GM21737 (cell line): Measurements from ENCODE around the gene ANAPC16.
"Not testable (repeated sequence)": the region's sequence is repeated elsewhere in the genome, so short reads cannot be mapped to it uniquely, and the experiment has no call there.

ENCODE experiments used
- ATAC-seq: cut with Tn5 transposase; IDR thresholded peaks from one replicate; pipeline ENCODE4 v1.9.1; 2021; ENCODE audit warnings: mild to moderate bottlenecking, moderate library complexity; ENCODE audit not compliant: unreplicated experiment

ANAPC16 gene

DNA sequence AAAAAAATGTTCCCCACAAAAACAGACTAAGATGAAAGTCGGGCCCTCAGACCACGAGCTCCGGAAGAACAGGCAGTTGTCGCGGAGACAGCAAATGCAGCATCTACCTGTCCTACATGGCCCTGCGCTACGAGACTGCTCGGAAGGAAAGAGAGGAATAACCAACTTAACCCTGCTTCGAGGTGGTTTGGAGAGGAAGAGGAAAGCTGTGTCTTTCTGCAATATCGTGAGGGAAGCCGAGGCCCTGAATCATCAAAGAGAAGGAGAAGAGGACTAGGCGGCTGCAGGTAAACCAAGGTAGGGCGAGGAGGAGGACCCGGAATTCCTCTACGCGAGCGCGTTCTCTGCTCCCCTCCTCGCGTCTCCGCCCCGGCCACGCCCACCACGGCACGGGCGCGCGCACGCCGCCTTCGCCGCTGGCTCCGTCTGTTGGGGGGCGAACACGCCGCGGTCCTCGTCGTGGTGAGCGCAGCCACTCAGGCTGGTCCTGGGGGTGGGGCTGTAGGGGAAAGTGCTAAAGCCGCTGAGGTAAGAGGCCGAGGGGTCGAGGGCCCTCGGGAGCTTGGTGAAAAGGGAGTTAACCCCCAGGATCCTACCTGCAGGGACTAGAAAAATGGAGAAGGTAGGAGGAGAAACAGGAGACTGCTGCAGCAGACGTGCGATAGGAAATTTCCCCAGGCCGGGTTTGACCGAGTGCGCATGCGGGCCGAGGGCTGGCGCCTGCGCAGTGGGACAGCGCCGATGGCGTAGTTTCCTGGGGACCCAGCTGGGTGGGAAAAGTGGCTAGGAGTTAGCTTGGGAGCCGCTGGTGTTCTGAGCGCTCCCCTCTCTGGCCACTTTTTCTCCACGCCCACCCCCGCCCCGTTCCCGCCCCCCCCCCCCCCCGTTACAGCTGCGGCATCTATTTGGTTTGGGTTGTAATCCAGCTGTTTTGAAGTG, at the start of gene ANAPC16, which contains the start of gene ASCC1:
TSS of gene ANAPC16 (plus strand) at position 402 of the 939 bp plus-strand sequence. CDS start 7,903 bp downstream, outside the sequence.
TSS of gene ASCC1 (minus strand) at position 666 of the 939 bp plus-strand sequence. CDS start 2,978 bp downstream, outside the sequence.
- ATAC-seq = peak; percentile 71

DNA sequence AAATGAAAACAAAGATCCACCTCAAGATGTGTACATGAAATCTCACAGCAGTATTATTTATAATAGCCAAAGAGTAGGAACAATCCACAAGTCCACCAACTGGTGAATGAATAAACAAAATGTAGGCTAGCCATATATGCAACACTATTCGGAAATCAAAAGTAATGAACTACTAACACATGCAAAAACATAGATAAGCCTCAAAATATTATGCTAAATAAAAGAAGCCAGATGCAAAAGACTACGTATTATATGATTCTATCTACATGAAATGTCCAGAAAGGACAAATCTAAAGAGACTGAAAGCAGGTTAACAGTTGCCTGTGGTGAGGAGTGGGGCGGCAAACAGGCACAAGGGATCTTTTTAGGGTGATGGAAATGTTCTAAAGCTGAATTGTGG, 48.7 kb upstream of the ANAPC16 start:
- ATAC-seq = no peak

DNA sequence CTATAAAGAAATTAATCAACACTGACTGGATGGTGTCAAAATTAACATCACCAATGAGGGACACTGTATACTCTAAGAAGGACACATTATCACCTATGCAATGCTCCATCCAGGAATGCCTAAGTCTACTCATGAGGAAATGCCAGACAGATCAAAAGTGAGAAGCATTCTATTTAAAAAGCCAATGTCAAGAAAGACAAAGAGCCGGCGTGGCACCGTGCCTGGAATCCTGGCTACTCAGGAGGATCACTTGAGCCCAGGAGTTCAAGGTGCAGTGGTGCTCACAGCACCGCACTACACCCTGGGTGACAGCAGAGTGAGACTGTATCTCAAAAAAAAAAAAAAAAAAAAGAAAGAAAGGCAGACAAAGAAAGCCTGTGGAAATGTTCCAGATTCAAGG, 45.5 kb upstream of the ANAPC16 start:
- ATAC-seq = no peak

DNA sequence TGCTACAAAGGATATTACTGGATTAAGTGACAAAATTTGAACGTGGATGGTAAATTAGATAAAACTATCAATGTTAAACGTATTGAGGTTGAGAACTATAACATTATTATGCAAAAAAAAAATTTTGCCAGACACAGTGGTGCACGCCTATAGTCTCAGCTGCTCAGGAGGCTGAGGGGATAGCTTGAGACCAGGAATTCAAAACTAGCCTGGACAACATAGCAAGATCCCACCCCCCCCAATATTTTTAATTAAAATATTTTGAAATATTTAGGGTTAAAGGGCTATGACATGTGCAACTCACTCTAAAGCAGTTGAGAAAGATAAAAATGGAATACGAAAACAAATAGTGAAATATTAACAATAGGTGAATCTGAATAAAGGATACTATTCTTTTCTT, 45.1 kb upstream of the ANAPC16 start:
- ATAC-seq = no peak

DNA sequence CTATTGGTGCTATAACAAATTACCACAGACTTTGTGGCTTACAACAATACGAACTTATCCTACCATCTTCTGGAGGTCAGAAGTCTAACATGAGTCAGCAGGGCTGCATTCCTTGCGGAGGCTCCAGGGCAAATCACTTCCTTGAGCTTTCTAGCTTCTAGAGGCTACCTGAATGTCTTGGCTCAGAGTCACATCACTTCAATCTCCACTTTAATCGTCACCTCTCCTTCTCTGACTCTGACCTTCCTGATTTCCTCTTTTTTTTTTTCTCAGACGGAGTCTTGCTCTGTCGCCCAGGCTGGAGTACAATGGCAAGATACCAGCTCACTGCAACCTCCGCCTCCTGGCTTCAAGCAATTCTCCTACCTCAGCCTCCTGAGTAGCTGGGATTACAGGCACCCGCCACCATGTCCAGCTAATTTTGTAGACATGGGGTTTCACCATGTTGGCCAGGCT, 44.6 kb upstream of the ANAPC16 start:
- no peak for ATAC-seq

DNA sequence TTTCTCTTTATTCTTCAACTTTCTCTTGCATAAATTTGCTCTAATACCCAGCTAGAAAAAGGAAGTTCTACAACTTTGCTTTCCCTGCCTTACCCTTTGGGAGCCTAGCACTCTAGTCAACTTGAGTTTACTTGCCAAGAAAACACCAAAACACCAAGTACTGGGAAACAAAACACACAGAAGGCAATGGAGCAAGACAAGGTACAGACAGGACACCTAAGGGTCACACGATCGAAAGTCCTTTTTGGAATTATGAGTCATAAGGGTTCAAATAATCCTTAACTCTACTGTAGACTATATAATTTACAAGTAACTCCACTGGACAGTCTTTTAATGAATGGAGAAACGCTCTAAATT, 42.6 kb upstream of the ANAPC16 start:
- ATAC-seq = no peak

DNA sequence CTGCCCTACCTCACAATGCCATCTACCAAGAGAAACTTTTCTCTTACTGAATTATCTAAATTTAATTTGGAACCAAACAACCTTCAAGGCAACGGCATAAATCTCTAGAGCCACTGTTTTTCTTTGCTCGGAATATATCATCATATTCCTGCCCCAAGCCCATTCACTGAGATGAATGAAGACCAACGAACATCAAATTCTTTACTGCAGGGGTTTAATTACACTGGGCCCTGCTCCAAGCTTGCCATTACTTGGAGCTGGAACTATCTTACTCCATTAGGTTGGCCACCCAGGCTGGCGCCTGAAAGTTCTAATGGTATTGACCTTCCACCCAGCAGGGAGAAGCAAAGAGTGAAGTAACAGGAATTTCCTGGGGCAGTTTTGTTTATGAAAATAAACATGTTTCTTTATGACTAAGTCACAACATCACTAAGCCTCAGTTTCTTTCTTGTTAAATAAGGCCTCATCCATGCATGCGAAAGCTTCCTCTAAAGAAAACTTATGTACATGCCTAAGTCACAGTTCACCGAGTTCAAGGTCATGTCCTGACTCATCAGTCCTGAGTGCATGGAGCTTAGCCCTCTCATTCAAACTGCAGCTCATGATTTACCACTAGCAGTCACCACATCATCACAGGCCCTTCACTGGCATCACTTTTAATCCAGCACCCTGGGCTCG, 42.1 kb upstream of the ANAPC16 start:
- no peak for ATAC-seq

DNA sequence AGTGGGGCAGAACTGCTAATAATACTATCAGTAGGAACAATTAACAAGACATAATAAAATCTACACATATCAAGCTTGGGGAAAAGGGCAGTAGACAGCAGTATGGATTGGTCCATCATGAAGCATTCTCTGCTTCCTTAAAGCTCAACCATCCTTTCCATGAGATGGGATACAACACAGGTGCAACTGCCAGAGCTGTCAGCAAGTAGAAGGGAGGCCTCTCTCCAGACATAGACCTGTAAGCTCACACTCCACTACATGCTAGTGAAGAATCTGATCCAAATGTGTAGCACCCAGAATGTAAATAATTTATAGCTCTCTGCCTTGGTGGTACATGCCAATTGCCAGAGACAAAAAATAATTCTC, 41.5 kb upstream of the ANAPC16 start:
- no peak for ATAC-seq

DNA sequence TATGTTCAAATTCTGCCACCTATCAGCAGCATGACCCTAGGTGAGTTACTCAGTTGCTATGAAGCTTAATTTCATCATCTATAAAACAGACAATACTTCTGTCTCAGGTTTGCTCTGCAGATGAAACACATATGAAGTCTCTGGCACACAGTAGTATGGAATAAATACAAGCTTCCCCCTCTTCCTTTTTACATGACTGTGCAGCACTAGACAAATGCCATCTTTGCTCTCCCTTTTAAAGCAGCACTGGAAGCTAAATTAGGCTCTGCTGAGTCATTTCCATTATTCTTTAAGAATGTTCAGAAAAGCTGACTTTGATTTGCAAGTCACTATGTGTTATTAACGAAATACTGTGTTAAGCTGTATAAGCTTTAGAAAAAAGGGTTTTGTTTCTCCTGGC, 40.7 kb upstream of the ANAPC16 start:
- no peak for ATAC-seq

DNA sequence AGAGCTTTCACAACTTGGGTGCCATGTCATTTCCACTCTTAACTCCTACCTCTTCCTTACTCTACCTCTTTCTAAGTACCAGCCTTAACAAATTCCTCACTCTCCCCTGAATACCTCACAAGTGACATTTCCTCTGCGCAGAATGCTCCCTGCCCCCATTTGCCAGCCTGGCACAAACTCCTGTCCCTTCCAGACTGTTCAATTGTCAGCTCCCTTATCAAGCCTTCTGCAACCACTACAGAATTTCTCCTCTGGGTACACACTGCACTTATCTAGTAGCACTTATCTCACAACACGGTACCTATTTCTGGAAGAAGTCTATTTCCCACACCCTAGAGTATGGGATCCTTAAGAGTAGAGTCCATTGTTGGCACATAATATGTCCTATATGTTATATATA, 39.1 kb upstream of the ANAPC16 start:
- ATAC-seq = no peak

DNA sequence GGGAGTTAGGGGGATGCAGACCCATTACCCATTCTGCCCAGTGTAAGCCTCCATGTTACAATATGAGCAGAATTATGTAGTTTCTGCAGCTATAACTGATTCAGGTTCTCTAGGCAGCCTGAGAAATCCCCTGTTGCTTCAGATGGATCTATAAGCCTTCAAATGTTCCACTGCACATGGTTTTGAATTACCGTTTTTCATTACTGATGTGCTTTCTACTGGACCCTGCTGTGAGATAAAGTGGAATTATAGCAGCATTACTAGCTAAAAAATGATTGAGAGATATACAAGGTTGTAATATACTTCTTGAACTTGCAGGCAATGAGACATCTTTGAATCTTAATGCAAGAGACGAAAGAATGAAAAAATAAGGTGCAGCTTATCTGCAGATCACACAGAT, 38.4 kb upstream of the ANAPC16 start:
- ATAC-seq = no peak

DNA sequence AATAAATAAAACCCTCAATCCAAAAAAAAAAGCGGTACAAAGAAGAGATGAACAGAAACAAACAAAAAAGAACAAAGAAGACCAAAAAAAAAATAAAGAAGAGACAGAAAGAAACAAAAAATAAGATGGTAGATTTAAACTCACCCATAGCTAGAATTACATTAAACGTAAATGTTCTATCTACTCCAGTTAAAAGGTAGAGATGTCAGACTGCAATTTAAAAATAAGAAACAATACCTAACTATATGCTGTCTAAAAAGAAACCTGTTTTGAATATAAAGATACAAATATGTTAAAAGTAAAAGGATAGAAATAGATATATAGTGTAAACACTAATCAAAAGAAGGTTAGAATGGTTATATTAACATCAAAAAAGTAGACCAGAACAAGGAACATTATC, 31.7 kb upstream of the ANAPC16 start:
- no peak for ATAC-seq

DNA sequence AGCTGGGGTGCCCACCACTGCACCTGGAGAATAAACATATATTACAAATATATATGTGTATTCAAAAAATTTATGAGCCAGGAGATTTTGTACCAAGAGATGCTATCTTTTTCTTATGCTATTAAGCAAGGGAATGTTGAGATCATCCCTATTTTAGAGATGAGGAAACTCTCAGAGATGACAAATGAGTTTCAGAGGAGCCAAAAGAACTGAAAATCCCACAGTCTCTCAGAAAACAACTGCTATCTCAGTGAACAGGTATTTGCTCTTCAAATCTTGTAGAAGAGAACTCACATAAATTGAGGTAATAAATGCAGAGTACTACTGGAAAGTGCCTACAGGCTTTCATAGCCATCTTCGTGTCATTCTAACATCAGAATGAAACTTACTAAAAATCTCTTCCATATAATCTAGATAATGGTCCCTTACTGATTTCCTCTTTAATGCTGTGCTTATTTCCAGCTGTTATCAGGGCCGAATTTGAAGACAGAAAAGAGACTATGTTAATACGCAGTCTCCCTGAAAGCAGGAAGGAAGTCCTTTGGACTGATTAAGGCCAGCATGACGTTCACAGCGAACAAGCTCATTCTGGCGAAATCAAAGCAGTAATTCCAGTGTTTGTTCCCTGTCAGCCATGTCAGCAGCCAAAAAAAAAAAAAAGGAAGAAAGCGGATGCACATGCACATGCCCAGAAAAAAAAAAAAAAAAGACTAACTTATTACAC, 29.4 kb upstream of the ANAPC16 start:
- ATAC-seq = no peak

DNA sequence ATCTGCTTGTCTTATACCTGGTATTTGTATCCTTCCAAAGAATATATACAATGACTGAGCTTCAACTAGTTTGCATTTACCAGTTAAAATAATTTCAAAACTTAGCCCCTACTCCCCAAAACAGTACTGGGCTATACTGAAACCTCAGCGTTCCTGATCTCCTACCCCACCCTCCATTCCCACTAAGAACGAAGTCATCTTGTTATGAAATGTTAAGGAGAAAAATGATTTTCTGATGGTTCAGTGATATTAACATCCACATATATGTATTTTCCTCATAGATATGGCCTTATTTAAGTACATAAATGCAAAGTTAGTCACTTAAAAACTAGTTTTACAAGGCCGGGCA, 28.9 kb upstream of the ANAPC16 start:
- ATAC-seq = no peak

DNA sequence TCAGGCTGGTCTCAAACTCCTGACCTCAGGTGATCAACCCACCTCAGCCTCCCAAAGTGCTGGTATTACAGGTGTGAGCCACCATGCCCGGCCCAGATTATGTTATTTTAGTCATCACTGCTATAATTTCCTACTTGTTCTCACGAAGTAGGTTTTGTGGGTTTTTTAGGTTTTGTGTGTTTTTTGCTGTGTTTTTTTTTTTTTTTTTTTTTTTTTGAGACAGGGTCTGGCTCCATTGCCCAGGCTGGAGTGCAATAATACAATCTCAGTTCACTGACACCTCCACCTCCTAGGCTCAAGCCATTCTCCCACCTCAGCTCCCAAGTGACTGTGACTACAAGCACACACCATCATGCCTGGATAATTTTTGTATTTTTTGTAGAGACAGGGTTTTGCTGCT, 20.9 kb upstream of the ANAPC16 start:
- ATAC-seq = no peak

DNA sequence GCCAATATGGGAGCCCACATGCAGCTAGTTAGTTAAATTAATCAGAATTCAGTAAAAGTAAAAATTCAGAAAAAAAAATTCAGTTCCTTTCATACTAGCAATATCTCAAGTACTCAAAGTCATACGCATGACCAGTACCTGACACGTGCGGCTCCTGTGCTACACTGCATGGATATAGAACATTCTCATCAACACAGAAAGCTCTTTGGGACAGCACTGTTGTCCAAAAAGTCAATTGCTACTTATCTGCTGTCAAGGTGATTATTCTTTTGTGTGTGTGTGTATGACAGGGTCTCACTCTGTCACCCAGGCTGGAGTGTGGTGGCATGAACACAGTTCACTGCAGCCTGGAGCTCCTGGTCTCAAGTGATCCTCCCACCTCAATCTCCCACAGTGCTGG, 14.9 kb upstream of the ANAPC16 start:
- no peak for ATAC-seq

DNA sequence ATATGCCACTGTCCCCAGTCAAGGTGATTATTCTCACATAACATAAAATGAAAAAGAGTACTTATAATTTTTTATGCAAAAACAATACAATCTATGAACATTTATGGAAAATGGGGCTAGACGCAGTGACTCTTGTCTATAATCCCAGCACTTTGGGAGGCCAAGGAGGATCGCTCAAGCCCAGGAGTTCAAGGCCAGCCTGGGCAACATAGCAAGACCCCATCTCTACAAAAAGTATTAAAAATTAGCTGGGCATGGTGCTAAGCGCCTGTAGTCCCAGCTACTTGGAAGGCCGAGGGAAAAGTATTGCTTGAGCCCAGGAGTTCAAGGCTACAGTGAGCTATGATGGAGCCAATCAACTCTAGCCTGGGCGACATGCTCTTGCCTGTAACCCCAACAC, 14.5 kb upstream of the ANAPC16 start:
- no peak for ATAC-seq

DNA sequence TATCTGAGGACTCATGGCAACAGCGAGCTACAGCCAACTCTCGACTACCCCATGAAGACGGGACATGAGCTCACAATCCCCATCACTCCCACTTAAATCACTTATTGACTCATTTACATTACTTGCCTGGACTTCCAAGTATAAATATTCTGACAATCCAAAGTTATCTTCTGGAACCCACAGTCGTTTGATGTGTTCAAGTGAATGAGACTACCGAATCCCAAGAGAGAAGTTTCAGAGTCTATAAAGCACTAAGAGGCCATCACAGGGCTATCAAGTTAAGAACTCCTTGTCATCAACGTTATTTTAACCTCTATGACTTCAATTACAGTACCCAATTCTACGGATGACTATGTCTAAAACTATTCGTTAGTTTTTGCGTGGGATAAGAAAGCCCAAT, 11.5 kb upstream of the ANAPC16 start:
- no peak for ATAC-seq

DNA sequence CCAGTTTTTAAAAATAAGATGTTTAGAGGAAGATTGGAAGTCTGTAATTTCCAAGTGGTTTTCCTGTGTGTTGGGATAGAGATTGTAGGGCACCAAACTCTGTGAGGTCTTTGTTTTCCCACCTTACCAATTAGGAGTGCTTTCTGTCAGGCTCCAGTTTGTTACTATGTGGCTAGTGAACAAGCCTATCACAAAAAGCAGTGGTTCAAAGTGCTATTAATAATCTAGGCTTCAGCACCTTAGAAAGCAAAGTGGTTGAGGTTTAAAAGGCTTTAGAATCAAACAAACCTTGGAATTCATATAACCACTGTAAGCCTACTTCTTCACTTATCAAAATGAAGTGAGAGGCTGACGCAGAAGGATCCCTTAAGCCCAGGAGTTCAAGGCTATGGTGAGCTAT, 11.1 kb upstream of the ANAPC16 start:
- ATAC-seq = no peak

DNA sequence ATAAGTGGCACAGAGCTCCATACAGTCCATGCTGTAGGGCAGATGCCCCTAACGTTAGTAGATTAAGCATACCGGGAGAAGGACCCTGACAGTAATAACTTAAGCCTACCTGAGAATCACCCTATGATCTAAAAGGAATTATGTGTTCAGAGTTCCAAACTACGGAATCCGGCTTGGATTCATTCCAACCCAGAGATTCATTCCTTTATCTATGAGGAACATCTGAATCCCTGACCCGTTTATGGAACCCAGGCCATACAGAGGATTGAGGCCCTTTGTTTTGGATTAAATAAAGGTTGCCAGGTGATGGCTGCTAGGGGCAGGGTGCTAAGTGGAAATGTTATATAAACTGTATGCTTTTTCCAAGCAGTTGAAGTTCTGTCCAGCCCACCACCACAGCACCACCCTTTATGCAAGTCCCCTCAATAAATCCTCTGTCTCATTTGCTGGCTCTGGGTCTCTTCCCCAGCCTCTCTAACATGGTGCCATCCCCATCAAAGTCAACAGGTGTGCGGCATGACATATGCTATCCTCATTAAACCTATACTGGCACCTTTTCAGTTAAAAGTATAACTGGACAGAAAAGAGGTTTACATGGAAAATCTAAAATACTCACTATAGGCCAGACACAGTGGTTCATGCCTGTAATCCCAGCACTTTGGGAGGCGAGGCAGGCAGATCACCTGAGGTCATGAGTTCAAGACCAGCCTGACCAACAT, 9.1 kb upstream of the ANAPC16 start:
- ATAC-seq = no peak

DNA sequence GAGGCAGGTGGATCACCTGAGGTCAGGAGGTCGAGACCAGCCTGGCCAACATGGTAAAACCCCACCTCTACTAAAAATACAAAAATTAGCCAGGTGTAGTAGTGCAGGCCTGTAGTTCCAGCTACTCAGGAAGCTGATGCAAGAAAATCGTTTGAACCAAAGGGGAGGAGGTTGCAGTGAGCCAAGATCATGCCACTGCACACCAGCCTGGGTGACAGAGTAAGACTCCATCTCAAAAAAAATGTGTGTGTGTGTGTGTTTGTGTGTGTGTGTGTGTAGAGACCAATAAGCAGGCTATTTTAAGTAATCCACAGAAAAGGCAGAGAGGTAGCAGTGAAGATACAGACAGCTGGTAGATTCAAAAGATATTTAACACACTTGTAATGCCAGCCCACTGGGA, 7.3 kb upstream of the ANAPC16 start:
- not testable (repeated sequence) for ATAC-seq
